IgD-negative memory B cell (primary cell): ENCODE results near the gene CD40LG. TPM values are rescaled to one million over a fixed set of nuclear protein-coding genes. Genes with fewer than 3 reads are reported as not detected.

Experiments
- H3K27ac Mint-ChIP-seq, 3 donors: one replicate each; pipeline ENCODE4 v1.8.0; 2020 to 2022; ENCODE audit warnings: mild to moderate bottlenecking in 3 of 3, mixed read lengths in 3 of 3, moderate library complexity in 1 of 3
- H3K27me3 Mint-ChIP-seq: one replicate; pipeline ENCODE4 v1.8.0; 2021; ENCODE audit warnings: mixed read lengths
- H3K36me3 Mint-ChIP-seq: one replicate; pipeline ENCODE4 v1.8.0; 2020; ENCODE audit warnings: mild to moderate bottlenecking, mixed read lengths
- H3K4me1 Mint-ChIP-seq, 3 donors: one replicate each; pipeline ENCODE4 v1.8.0; 2020 to 2022; ENCODE audit warnings: mixed read lengths in 3 of 3, mild to moderate bottlenecking in 1 of 3
- H3K4me3 Mint-ChIP-seq, 4 donors: one replicate each; pipeline ENCODE4 v1.8.0; 2020 to 2022; ENCODE audit warnings: mild to moderate bottlenecking in 4 of 4, mixed read lengths in 4 of 4, moderate library complexity in 3 of 4
- H3K9me3 Mint-ChIP-seq, 3 donors: one replicate each; pipeline ENCODE4 v1.8.0; 2020 to 2021; ENCODE audit warnings: mixed read lengths in 3 of 3, mild to moderate bottlenecking in 1 of 3
- polyA plus RNA-seq: library from polyadenylated mRNA; unstranded; fragments of 300-500 nt; fragmentation: Illumina TruSeq; gene quantifications from one replicate; pipeline ENCODE4 v1.2.3, GENCODE V29; 2021

CD40LG gene
- polyA plus RNA-seq, 1 donor from 2014 or later, result 2.0 TPM

GRCh38 chrX:136708348-136708747, 60.4 kb downstream of the CD40LG start:
- Mint-ChIP-seq H3K4me3 (peak overlapping the region in 1 of 4 donors; percentile 53), H3K4me1 (peaks cover 8 to 13% (median 10%) of the 10 kb centered on the region in 3 donors), H3K27me3 (no peaks in the 10 kb centered on the region), H3K36me3 (no peaks in the 10 kb centered on the region), H3K9me3 (no peaks in the 10 kb centered on the region), H3K27ac (no peak overlapping the region)

Other genes starting within 250 kb of the CD40LG start
- not detected for gene BRS3, start 160.2 kb upstream of the CD40LG start, polyA plus RNA-seq
- gene HTATSF1, start 150.6 kb upstream of the CD40LG start, polyA plus RNA-seq, result 53.8 TPM
- not detected for gene VGLL1, start 115.9 kb upstream of the CD40LG start, polyA plus RNA-seq
- gene ARHGEF6, start 132.8 kb downstream of the CD40LG start, polyA plus RNA-seq, result 39.6 TPM
- 180 TPM for gene RBMX, start 232.6 kb downstream of the CD40LG start, polyA plus RNA-seq